KOPT-K1 (cell line): ENCODE data around the gene MRGPRG.

ENCODE experiments used
- H3K27ac ChIP-seq: fragments of 200-600 bp; sonication (generic); 2 replicates; pipeline ENCODE4 v1.5.1; 2016; ENCODE audit warnings: antibody characterized with exemption, mild to moderate bottlenecking, low read depth, low read length; ENCODE audit not compliant: poor library complexity, severe bottlenecking
- H3K36me3 ChIP-seq: fragments of 200-600 bp; sonication (generic); 2 replicates; pipeline ENCODE4 v1.5.1; 2017; ENCODE audit warnings: antibody characterized with exemption, mild to moderate bottlenecking, low read length, moderate library complexity; ENCODE audit not compliant: insufficient read depth
- H3K9me3 ChIP-seq: fragments of 200-600 bp; sonication (generic); 2 replicates; pipeline ENCODE4 v1.5.1; 2017; ENCODE audit warnings: antibody characterized with exemption, low read length, mild to moderate bottlenecking; ENCODE audit not compliant: insufficient read depth, poor library complexity, severe bottlenecking

The MRGPRG gene

GRCh38 chr11:3204141-3205015, 14.2 kb downstream of the MRGPRG start:
- no peaks in the 10 kb centered on the region for H3K36me3 ChIP-seq
- no peak overlapping the region for H3K27ac ChIP-seq

GRCh38 chr11:3203221-3204043, 15.2 kb downstream of the MRGPRG start:
- H3K27ac ChIP-seq: peak overlapping the region; percentile 63
- no peaks in the 10 kb centered on the region for H3K9me3 ChIP-seq
- no peaks in the 10 kb centered on the region for H3K36me3 ChIP-seq

More at GRCh38 chr11:3204141-3205015, 14.2 kb downstream of the MRGPRG start:
- no peaks in the 10 kb centered on the region for H3K9me3 ChIP-seq

- Histone ChIP-seq H3K9me3 (no peaks in the 10 kb centered on the region), H3K36me3 (no peaks in the 10 kb centered on the region), H3K27ac (peak overlapping the region; percentile 63)
These were observed 15.9 kb downstream of the MRGPRG start for GRCh38 chr11:3202759-3203158.

GRCh38 chr11:3202305-3202704, 16.3 kb downstream of the MRGPRG start:
- Histone ChIP-seq H3K9me3 (no peaks in the 10 kb centered on the region), H3K36me3 (no peaks in the 10 kb centered on the region), H3K27ac (peak overlapping the region; percentile 63)

- Histone ChIP-seq H3K36me3 (no peaks in the 10 kb centered on the region), H3K27ac (peak overlapping the region; percentile 63)
These were observed 16.9 kb downstream of the MRGPRG start for GRCh38 chr11:3201677-3202181.

GRCh38 chr11:3201112-3201581, 17.5 kb downstream of the MRGPRG start:
- no peaks in the 10 kb centered on the region for H3K36me3 ChIP-seq
- peak overlapping the region; percentile 63 for H3K27ac ChIP-seq
- H3K9me3 ChIP-seq: no peaks in the 10 kb centered on the region

More at GRCh38 chr11:3201677-3202181, 16.9 kb downstream of the MRGPRG start:
- no peaks in the 10 kb centered on the region for H3K9me3 ChIP-seq

GRCh38 chr11:3200388-3201111, 18.1 kb downstream of the MRGPRG start:
- Histone ChIP-seq H3K36me3 (no peaks in the 10 kb centered on the region), H3K27ac (peak overlapping the region; percentile 63)

GRCh38 chr11:3199537-3200295, 18.9 kb downstream of the MRGPRG start:
- no peaks in the 10 kb centered on the region for H3K9me3 ChIP-seq
- no peak overlapping the region for H3K27ac ChIP-seq
- H3K36me3 ChIP-seq: no peaks in the 10 kb centered on the region

More at GRCh38 chr11:3200388-3201111, 18.1 kb downstream of the MRGPRG start:
- no peaks in the 10 kb centered on the region for H3K9me3 ChIP-seq

GRCh38 chr11:3198815-3199214, 19.8 kb downstream of the MRGPRG start:
- no peak overlapping the region for H3K27ac ChIP-seq
- no peaks in the 10 kb centered on the region for H3K36me3 ChIP-seq
- no peaks in the 10 kb centered on the region for H3K9me3 ChIP-seq

- no peaks in the 10 kb centered on the region for H3K36me3 ChIP-seq
- no peaks in the 10 kb centered on the region for H3K9me3 ChIP-seq
- no peak overlapping the region for H3K27ac ChIP-seq
These were observed 20.6 kb downstream of the MRGPRG start for GRCh38 chr11:3197878-3198528.

- Histone ChIP-seq H3K9me3 (no peaks in the 10 kb centered on the region), H3K27ac (no peak overlapping the region), H3K36me3 (no peaks in the 10 kb centered on the region)
These were observed 21.4 kb downstream of the MRGPRG start for GRCh38 chr11:3197044-3197695.

GRCh38 chr11:3196161-3197043, 22.2 kb downstream of the MRGPRG start:
- no peaks in the 10 kb centered on the region for H3K36me3 ChIP-seq
- no peak overlapping the region for H3K27ac ChIP-seq
- H3K9me3 ChIP-seq: no peaks in the 10 kb centered on the region
